A673 (cell line): ENCODE results near the gene TIFAB. TPM values are rescaled to one million over a fixed set of nuclear protein-coding genes. Genes with fewer than 3 reads are reported as not detected.

Experiments used
- BruUV-seq: library from RNA; stranded (reverse); fragments of 400-500 nt; replicated peaks from 2 replicates; lab custom pipeline; 2021; lab: Mats Ljungman, UMichigan
- CTCF ChIA-PET: fragments of 300-600 bp; sonication (Branson Sonifier 250); formaldehyde crosslinking; loops from one replicate; lab custom pipeline; 2022; ENCODE audit warnings: antibody characterized with exemption; lab: Charles Lee
- POLR2A ChIA-PET: fragments of 300-600 bp; sonication (Branson Sonifier 250); formaldehyde crosslinking; loops from one replicate; lab custom pipeline; 2022; ENCODE audit warnings: antibody characterized with exemption; ENCODE audit not compliant: low non-redundant PET; lab: Charles Lee
- DNase-seq: peaks from one replicate; pipeline ENCODE4 v3.0.0-alpha.2; 2015; ENCODE audit warnings: low spot score
- H3K27ac ChIP-seq: fragments of 200-600 bp; sonication (generic); 2 replicates; pipeline ENCODE4 v1.5.1; 2016; ENCODE audit warnings: mixed run types, low read depth, mild to moderate bottlenecking, mixed read lengths, antibody characterized with exemption, low read length; ENCODE audit not compliant: poor library complexity, severe bottlenecking
- H3K27me3 ChIP-seq: fragments of 200-600 bp; sonication (generic); replicated peaks from 2 replicates; pipeline ENCODE4 v1.6.1; 2017; ENCODE audit warnings: mixed run types, low read depth, mild to moderate bottlenecking, mixed read lengths, antibody characterized with exemption, low read length; ENCODE audit not compliant: insufficient read depth, poor library complexity
- H3K36me3 ChIP-seq: fragments of 200-600 bp; sonication (generic); 2 replicates; pipeline ENCODE4 v1.6.1; 2016; ENCODE audit warnings: mixed run types, mild to moderate bottlenecking, mixed read lengths, antibody characterized with exemption, low read length; ENCODE audit not compliant: insufficient read depth, poor library complexity, severe bottlenecking
- H3K4me1 ChIP-seq: fragments of 200-600 bp; sonication (generic); 2 replicates; pipeline ENCODE4 v1.6.1; 2017; ENCODE audit warnings: mixed run types, mild to moderate bottlenecking, mixed read lengths, antibody characterized with exemption, low read length; ENCODE audit not compliant: insufficient read depth, poor library complexity, severe bottlenecking
- H3K4me3 ChIP-seq: fragments of 200-600 bp; sonication (generic); 2 replicates; pipeline ENCODE4 v1.5.1; 2016; ENCODE audit warnings: low read depth, mixed run types, mild to moderate bottlenecking, mixed read lengths, low read length; ENCODE audit not compliant: poor library complexity, severe bottlenecking
- H3K9me3 ChIP-seq: fragments of 200-600 bp; sonication (generic); 2 replicates; pipeline ENCODE4 v1.6.1; 2016; ENCODE audit warnings: mixed run types, low read depth, mild to moderate bottlenecking, mixed read lengths, antibody characterized with exemption, low read length; ENCODE audit not compliant: poor library complexity, severe bottlenecking
- CTCF ChIP-seq: fragments of 300-800, 200-600 bp; sonication (generic); conservative IDR thresholded peaks from 2 replicates; pipeline ENCODE4 v1.5.1; 2017; ENCODE audit warnings: low read depth, mild to moderate bottlenecking, antibody characterized with exemption, low read length, moderate library complexity, mixed read lengths
- EZH2 ChIP-seq: fragments of 200-600 bp; sonication (generic); IDR thresholded peaks from 2 replicates; pipeline ENCODE4 v1.6.1; 2017; ENCODE audit warnings: borderline replicate concordance, low read depth, mild to moderate bottlenecking, mixed read lengths, antibody characterized with exemption, low read length; ENCODE audit not compliant: poor library complexity, severe bottlenecking
- intact Hi-C: fragments of 100-400 bp; cut with micrococcal nuclease; formaldehyde crosslinking; loops from one replicate; pipeline ENCODE4 v1.10.0; 2022; ENCODE audit not compliant: unreplicated experiment
- total RNA-seq: library from RNA; stranded (reverse); gene quantifications from 2 replicates; pipeline ENCODE4 v1.2.3, GENCODE V29; 2021

The TIFAB gene
- total RNA-seq, 1 experiment from 2014 or later, result not detected

DNA sequence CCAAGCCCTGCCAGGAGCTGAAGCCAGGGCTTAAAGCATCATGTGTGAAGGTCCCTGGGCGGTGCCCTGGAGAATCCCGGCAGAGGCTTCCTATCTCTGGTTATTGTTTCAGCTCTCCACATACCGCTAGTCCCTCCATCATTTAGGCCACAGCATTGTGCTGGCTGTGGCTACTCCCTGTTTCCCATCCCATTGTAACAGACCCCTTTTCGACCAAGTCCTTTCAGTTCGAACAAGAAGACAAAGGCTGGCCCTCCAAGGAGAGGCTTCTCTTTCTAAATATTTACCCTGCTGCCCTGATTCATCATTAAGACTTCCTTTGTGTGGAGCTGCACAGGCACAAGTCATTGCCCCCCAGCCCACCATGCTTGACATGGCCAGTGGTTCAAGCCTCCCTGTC lies 42.0 kb upstream of the TIFAB start:
- no peak for DNase-seq
- no TSS peak for BruUV-seq
- ChIA-PET CTCF (no interaction called here), POLR2A (no interaction called here)
- intact Hi-C loops, result no loop called here
- H3K9me3 ChIP-seq, result no peaks in the 10 kb centered on the region
- no peak overlapping the region for H3K4me3 ChIP-seq
- H3K27ac ChIP-seq, result no peak overlapping the region
- peaks cover 30% of the 10 kb centered on the region for H3K27me3 ChIP-seq
- TF ChIP-seq EZH2, result no peak
- TF ChIP-seq CTCF, result no peak
- peaks cover 3% of the 10 kb centered on the region for H3K4me1 ChIP-seq
- H3K36me3 ChIP-seq, result no peaks in the 10 kb centered on the region

DNA sequence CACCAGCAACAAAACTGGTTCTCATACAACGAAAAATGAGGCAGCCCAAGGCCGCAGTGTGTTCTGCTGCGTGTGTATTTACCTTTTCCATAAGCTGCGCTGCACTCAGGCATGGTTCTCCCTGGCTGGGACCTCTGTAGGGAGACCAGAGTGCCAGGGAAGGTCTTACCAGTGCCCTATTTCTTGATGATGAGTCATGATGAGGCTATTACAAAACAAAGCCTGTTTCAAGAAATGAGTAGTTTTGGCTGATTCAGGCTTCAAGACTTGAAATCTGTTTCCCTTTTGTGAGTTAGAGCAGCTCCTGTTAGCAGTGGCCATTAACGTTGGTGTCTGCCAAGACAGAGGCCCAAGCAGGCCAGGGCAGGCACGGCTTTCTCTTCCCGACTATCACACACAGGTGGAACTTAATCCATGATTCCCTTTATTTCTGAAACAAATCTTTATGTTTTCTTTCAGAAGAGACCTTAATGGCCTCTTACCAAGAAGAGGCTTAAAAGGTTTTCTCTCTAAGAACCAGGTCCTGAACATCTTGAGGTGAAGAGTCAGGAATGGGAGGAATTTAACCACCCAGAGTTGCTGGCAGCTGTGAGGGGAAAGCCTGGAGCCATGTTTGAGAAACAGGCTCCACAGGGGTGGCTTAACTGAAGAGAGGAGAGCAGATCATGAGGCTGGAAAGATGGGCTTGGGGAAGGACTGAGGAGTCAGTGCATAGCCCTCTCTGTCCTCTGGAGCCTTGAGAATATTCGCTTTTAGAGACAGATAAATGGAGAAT lies 41.4 kb upstream of the TIFAB start:
- intact Hi-C loops, result no loop called here
- H3K9me3 ChIP-seq, result no peaks in the 10 kb centered on the region
- ChIA-PET CTCF (interaction anchor here (0.5 kb wide), 1 partner anchor 20 kb away, joined by 5 read pairs; no protein-coding TSS in a partner anchor), POLR2A (no interaction called here)
- TF ChIP-seq EZH2 (no peak), CTCF (no peak)
- peaks cover 8% of the 10 kb centered on the region for H3K4me1 ChIP-seq
- H3K27ac ChIP-seq, result no peak overlapping the region
- H3K36me3 ChIP-seq, result no peaks in the 10 kb centered on the region
- no peak overlapping the region for H3K4me3 ChIP-seq
- H3K27me3 ChIP-seq, result peaks cover 36% of the 10 kb centered on the region
- no peak for DNase-seq
- no TSS peak for BruUV-seq

GRCh38 chr5:135492319-135492626 lies 40.1 kb upstream of the TIFAB start:
- H3K36me3 ChIP-seq, result no peaks in the 10 kb centered on the region
- peaks cover 11% of the 10 kb centered on the region for H3K4me1 ChIP-seq
- no peaks in the 10 kb centered on the region for H3K9me3 ChIP-seq
- H3K4me3 ChIP-seq, result no peak overlapping the region
- TF ChIP-seq EZH2 (no peak), CTCF (no peak)
- no peak for DNase-seq
- peaks cover 49% of the 10 kb centered on the region for H3K27me3 ChIP-seq
- CTCF ChIA-PET, result no interaction called here
- no TSS peak for BruUV-seq
- H3K27ac ChIP-seq, result no peak overlapping the region
- intact Hi-C loops, result no loop called here
- POLR2A ChIA-PET, result no interaction called here
